ENCODE results near the gene TCF3. TPM values are rescaled to one million over a fixed set of nuclear protein-coding genes. Genes with fewer than 3 reads are reported as not detected.

The TCF3 gene
- total and polyA plus RNA-seq, 10 of the 15 experiments (the other 5 are each of a cell fraction or from before 2014, with no cell fraction given): 6.7 to 282 (median 70.7) TPM

- 96% methylated on average over 49 of the region's 49 CpGs for WGBS (ENCODE audit: insufficient coverage, insufficient replicate concordance, low lambda C conversion rate, missing lambda C conversion rate)
- H3K36me3 ChIP-seq (ENCODE audit: control insufficient read depth in 2 of 2, insufficient read depth in 2 of 2, low read length in 1 of 2): peaks cover 5 to 14% of the 10 kb centered on the region in 2 experiments
- no peak overlapping the region for H3K27ac ChIP-seq (ENCODE audit: control insufficient read depth, insufficient read depth)
- intact Hi-C loops (cut with micrococcal nuclease; ENCODE audit: unreplicated experiment): no loop called here
- no peaks in the 10 kb centered on the region for H3K27me3 ChIP-seq (replicated peaks in 1 of 2; ENCODE audit: control insufficient read depth in 2 of 2, insufficient read depth in 2 of 2, low read length in 1 of 2)
- DNase-seq (ENCODE audit: low read depth, low spot score) (no peak), ATAC-seq (no peak), FAIRE-seq (no peak)
- BruUV-seq (replicated peaks): TSS peak; percentile 59
- TF ChIP-seq ZSCAN29 (IDR thresholded peaks at IDR 0.05) (no peak), ETV6 (conservative IDR thresholded peaks at IDR 0.05 in 1 of 2, IDR thresholded peaks at IDR 0.05 in 1 of 2; ENCODE audit: borderline replicate concordance in 1 of 2, low read depth in 1 of 2) (no peak)
- H3K9me3 ChIP-seq (replicated peaks; ENCODE audit: control insufficient read depth, insufficient read depth, low read length): no peaks in the 10 kb centered on the region
- in situ Hi-C loops (cut with MboI): no loop called here
- H3K4me2 ChIP-seq (ENCODE audit: control insufficient read depth, insufficient read depth): no peak overlapping the region
- ChIA-PET CTCF (interaction anchor here (0.9 kb wide), 1 partner anchor 13 kb away, joined by 3 read pairs; no protein-coding TSS in a partner anchor), RAD21 (ENCODE audit: unreplicated experiment) (interaction anchor here (0.7 kb wide), 1 partner anchor 32 kb away, joined by 5 read pairs; no protein-coding TSS in a partner anchor), SMC1A (ENCODE audit: uncharacterized antibody, unreplicated experiment) (no interaction called here), POLR2A (no interaction called here)
- H3K4me3 ChIP-seq: no peak overlapping the region
- no peaks in the 10 kb centered on the region for H3K4me1 ChIP-seq (ENCODE audit: control insufficient read depth, insufficient read depth, low read length)
- H2AFZ ChIP-seq (ENCODE audit: control insufficient read depth, low read depth, low read length): no peak overlapping the region
- no peak overlapping the region for H3K9ac ChIP-seq (ENCODE audit: control insufficient read depth, insufficient read depth, low read length)
- no peaks in the 10 kb centered on the region for H3K79me2 ChIP-seq (ENCODE audit: control insufficient read depth, insufficient read depth, low read length)
- no peaks in the 10 kb centered on the region for H4K20me1 ChIP-seq (ENCODE audit: control insufficient read depth, insufficient read depth)
Observed at GRCh38 chr19:1577929-1578618, 74.3 kb downstream of the TCF3 start.

- SMC1A ChIA-PET (ENCODE audit: uncharacterized antibody, unreplicated experiment): no interaction called here
- H3K27me3 ChIP-seq (replicated peaks in 1 of 2; ENCODE audit: control insufficient read depth in 2 of 2, insufficient read depth in 2 of 2, low read length in 1 of 2): no peaks in the 10 kb centered on the region
- DNase-seq (ENCODE audit: low read depth, low spot score) (no peak), FAIRE-seq (no peak), ATAC-seq (no peak)
- H3K9ac ChIP-seq (ENCODE audit: control insufficient read depth, insufficient read depth, low read length): no peak overlapping the region
- no peaks in the 10 kb centered on the region for H3K79me2 ChIP-seq (ENCODE audit: control insufficient read depth, insufficient read depth, low read length)
- CTCF ChIA-PET: interaction anchor here (0.9 kb wide), 1 partner anchor 13 kb away, joined by 3 read pairs; no protein-coding TSS in a partner anchor
- no peak overlapping the region for H2AFZ ChIP-seq (ENCODE audit: control insufficient read depth, low read depth, low read length)
- WGBS (ENCODE audit: insufficient coverage, insufficient replicate concordance, low lambda C conversion rate, missing lambda C conversion rate): 91% methylated on average over 41 of the region's 41 CpGs
- no peak overlapping the region for H3K4me3 ChIP-seq
- no peaks in the 10 kb centered on the region for H4K20me1 ChIP-seq (ENCODE audit: control insufficient read depth, insufficient read depth)
- in situ Hi-C loops (cut with MboI) (no loop called here), intact Hi-C loops (cut with micrococcal nuclease; ENCODE audit: unreplicated experiment) (no loop called here)
- RAD21 ChIA-PET (ENCODE audit: unreplicated experiment): no interaction called here
- H3K9me3 ChIP-seq (replicated peaks; ENCODE audit: control insufficient read depth, insufficient read depth, low read length): no peaks in the 10 kb centered on the region
- no peaks in the 10 kb centered on the region for H3K4me1 ChIP-seq (ENCODE audit: control insufficient read depth, insufficient read depth, low read length)
- BruUV-seq (replicated peaks): no TSS peak
- H3K4me2 ChIP-seq (ENCODE audit: control insufficient read depth, insufficient read depth): no peak overlapping the region
- TF ChIP-seq ZBTB33 (IDR thresholded peaks at IDR 0.05) (no peak), CHD4 (IDR thresholded peaks at IDR 0.05) (no peak), ZNF592 (IDR thresholded peaks at IDR 0.05) (no peak), SMARCA5 (IDR thresholded peaks at IDR 0.05) (no peak), ATF3 (IDR thresholded peaks at IDR 0.05; ENCODE audit: borderline replicate concordance, extremely low read depth, low read depth, low read length) (no peak)
- no peak overlapping the region for H3K27ac ChIP-seq (ENCODE audit: control insufficient read depth, insufficient read depth)
- peaks cover 4 to 11% of the 10 kb centered on the region in 2 experiments for H3K36me3 ChIP-seq (ENCODE audit: control insufficient read depth in 2 of 2, insufficient read depth in 2 of 2, low read length in 1 of 2)
- POLR2A ChIA-PET: no interaction called here
Observed at GRCh38 chr19:1577090-1577928, 75.1 kb downstream of the TCF3 start.

All from GM12878 (cell line).